ENCODE measurements around the gene FOSL2. TPM values are rescaled to one million over a fixed set of nuclear protein-coding genes. Genes with fewer than 3 reads are reported as not detected.
A peak's percentile ranks its signal among the peaks of the same experiment; 100 is the strongest.

Gene FOSL2
- total RNA-seq, 1 experiment from 2014 or later: 34.2 TPM

DNA sequence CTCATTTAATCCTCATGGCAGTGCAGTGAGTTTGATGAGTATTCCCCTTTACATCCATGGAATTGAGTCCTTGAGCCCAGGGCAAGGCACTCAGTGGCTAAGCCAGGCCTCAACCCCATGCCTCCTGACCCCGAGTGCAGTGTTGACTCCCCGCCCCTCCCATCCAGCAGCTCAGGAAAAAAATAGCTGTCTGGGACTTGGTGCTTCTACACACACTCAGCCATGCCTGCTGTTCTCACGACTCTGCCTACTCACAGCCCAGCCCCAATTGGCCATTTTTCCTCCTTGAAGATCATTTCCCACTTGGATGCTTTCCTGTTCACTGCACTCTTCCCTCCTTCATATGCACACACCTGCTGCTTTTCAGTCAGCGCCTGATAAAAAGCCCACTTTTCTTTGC is 8.8 kb downstream of the FOSL2 start:
- no peak overlapping the region for H3K4me3 ChIP-seq (ENCODE audit: low read length)
- ATAC-seq (no peak), DNase-seq (no peak)
- TF ChIP-seq CTCF (conservative IDR thresholded peaks at IDR 0.05; ENCODE audit: low read depth, low read length) (no peak), EZH2phosphoT487 (IDR thresholded peaks at IDR 0.05; ENCODE audit: borderline replicate concordance, low read length) (no peak), EZH2 (IDR thresholded peaks at IDR 0.05; ENCODE audit: low read length, unreplicated experiment) (no peak)
- peaks cover 41% of the 10 kb centered on the region for H3K36me3 ChIP-seq (ENCODE audit: low read depth, low read length)
- CTCF ChIA-PET: no interaction called here
- no peaks in the 10 kb centered on the region for H3K9me2 ChIP-seq (replicated peaks; ENCODE audit: low read length)
- H4K20me1 ChIP-seq (ENCODE audit: low read length): peaks cover 62% of the 10 kb centered on the region
- intact Hi-C loops (cut with micrococcal nuclease): no loop called here
- H3K9ac ChIP-seq (ENCODE audit: low read length): no peak overlapping the region
- H3K4me1 ChIP-seq (ENCODE audit: insufficient read depth, low read length): peaks cover 17% of the 10 kb centered on the region
- no peak overlapping the region for H3K4me2 ChIP-seq (ENCODE audit: low read length)
- peaks cover 79% of the 10 kb centered on the region for H3K79me2 ChIP-seq (ENCODE audit: low read length)
- H3K9me3 ChIP-seq (ENCODE audit: low read length): no peaks in the 10 kb centered on the region
- POLR2A ChIA-PET (ENCODE audit: unreplicated experiment): no interaction called here
- no peaks in the 10 kb centered on the region for H3F3A ChIP-seq (ENCODE audit: low read length, unreplicated experiment)
- no TSS peak for BruUV-seq (replicated peaks)
- H2AFZ ChIP-seq (ENCODE audit: low read length): no peak overlapping the region
- no peaks in the 10 kb centered on the region for H3K27me3 ChIP-seq (ENCODE audit: low read length)
- no peak overlapping the region for H3K27ac ChIP-seq (ENCODE audit: low read length)

GRCh38 chr2:28401948-28402550 is 9.4 kb downstream of the FOSL2 start:
- peaks cover 12% of the 10 kb centered on the region; the same call in 1 of the 2 replicates for H3K4me1 ChIP-seq (ENCODE audit: insufficient read depth, low read length)
- TF ChIP-seq CTCF (conservative IDR thresholded peaks at IDR 0.05; ENCODE audit: low read depth, low read length) (no peak), EZH2phosphoT487 (IDR thresholded peaks at IDR 0.05; ENCODE audit: borderline replicate concordance, low read length) (no peak), EZH2 (IDR thresholded peaks at IDR 0.05; ENCODE audit: low read length, unreplicated experiment) (no peak)

DNA sequence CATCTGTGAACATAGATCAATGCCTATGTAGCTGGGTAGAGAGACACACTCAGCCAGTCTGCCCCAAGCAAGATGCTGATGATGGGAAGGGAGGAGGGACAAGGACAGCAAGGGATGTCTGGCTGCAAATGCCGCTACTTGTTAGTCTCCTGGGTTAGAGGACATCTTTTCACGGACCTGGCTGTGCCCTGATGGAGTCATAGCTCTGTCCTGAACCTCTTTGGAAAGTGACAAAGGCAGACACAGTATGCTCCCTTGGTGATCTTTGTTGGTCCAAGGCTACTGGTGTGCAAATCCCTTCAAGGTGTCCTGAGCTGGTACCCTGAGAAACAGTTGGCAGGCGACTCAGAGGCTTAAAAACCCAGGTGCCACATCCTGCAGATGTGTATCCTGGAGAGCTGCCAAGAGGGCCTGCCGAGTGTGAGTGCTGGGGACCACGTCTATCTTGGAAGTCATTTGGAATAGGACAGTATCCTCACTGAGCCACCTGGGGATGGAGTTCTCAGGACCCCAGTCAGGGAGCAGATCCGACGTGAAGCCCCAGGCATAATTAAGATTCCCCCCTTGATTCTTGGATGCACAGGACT is 10.8 kb downstream of the FOSL2 start:
- intact Hi-C loops (cut with micrococcal nuclease): no loop called here
- no peak for ATAC-seq
- TF ChIP-seq EZH2 (IDR thresholded peaks at IDR 0.05; ENCODE audit: low read length, unreplicated experiment) (no peak), EZH2phosphoT487 (IDR thresholded peaks at IDR 0.05; ENCODE audit: borderline replicate concordance, low read length) (no peak), CTCF (conservative IDR thresholded peaks at IDR 0.05; ENCODE audit: low read depth, low read length) (no peak)
- Histone ChIP-seq H4K20me1 (ENCODE audit: low read length) (peaks cover 56% of the 10 kb centered on the region), H3K9ac (ENCODE audit: low read length) (no peak overlapping the region), H3K9me2 (replicated peaks; ENCODE audit: low read length) (no peaks in the 10 kb centered on the region), H3K4me3 (ENCODE audit: low read length) (no peak overlapping the region), H3K27me3 (ENCODE audit: low read length) (no peaks in the 10 kb centered on the region), H3K27ac (ENCODE audit: low read length) (no peak overlapping the region), H3K79me2 (ENCODE audit: low read length) (peaks cover 67% of the 10 kb centered on the region), H3K4me2 (ENCODE audit: low read length) (no peak overlapping the region), H2AFZ (ENCODE audit: low read length) (no peak overlapping the region), H3K4me1 (ENCODE audit: insufficient read depth, low read length) (no peaks in the 10 kb centered on the region), H3F3A (ENCODE audit: low read length, unreplicated experiment) (no peaks in the 10 kb centered on the region), H3K9me3 (ENCODE audit: low read length) (no peaks in the 10 kb centered on the region), H3K36me3 (ENCODE audit: low read depth, low read length) (peaks cover 50% of the 10 kb centered on the region)
- peak; percentile 17 for DNase-seq
- BruUV-seq (replicated peaks): no TSS peak
- ChIA-PET POLR2A (ENCODE audit: unreplicated experiment) (no interaction called here), CTCF (no interaction called here)

More at GRCh38 chr2:28401948-28402550, 9.4 kb downstream of the FOSL2 start:
- intact Hi-C loops (cut with micrococcal nuclease): no loop called here
- Histone ChIP-seq H3K9ac (ENCODE audit: low read length) (no peak overlapping the region), H2AFZ (ENCODE audit: low read length) (no peak overlapping the region), H3K4me2 (ENCODE audit: low read length) (no peak overlapping the region), H3K27me3 (ENCODE audit: low read length) (no peaks in the 10 kb centered on the region), H3K36me3 (ENCODE audit: low read depth, low read length) (peaks cover 48% of the 10 kb centered on the region), H3K9me2 (replicated peaks; ENCODE audit: low read length) (no peaks in the 10 kb centered on the region), H3K4me3 (ENCODE audit: low read length) (no peak overlapping the region), H3K79me2 (ENCODE audit: low read length) (peaks cover 77% of the 10 kb centered on the region), H3K9me3 (ENCODE audit: low read length) (no peaks in the 10 kb centered on the region), H3K27ac (ENCODE audit: low read length) (no peak overlapping the region), H3F3A (ENCODE audit: low read length, unreplicated experiment) (no peaks in the 10 kb centered on the region), H4K20me1 (ENCODE audit: low read length) (peaks cover 66% of the 10 kb centered on the region)
- no peak for DNase-seq
- ChIA-PET POLR2A (ENCODE audit: unreplicated experiment) (no interaction called here), CTCF (no interaction called here)
- ATAC-seq: no peak
- BruUV-seq (replicated peaks): no TSS peak

Data from PC-3 (cell line).